ENCODE results near the gene ANKK1.

DNA sequence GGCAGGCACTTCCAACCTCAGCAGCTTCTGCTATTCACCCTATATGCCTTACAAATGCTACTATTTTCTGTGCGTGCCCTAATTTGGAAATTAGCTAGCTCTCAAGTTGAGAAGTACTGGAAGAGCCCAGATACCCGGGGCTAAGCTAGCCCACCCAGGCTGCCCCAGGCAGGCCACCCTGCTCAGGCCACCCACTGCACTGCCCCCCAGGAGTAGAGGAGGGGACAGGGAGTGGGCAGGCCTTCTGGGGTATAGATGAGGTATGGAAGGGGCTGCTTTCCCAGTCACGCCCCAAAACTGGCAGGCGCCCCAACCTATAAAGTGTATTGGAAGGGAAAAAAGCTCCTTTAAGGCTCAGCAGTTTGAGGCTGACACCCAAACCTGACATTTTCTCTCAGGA, 44.2 kb downstream of the ANKK1 start:
- TF ChIP-seq, protein P1, sequence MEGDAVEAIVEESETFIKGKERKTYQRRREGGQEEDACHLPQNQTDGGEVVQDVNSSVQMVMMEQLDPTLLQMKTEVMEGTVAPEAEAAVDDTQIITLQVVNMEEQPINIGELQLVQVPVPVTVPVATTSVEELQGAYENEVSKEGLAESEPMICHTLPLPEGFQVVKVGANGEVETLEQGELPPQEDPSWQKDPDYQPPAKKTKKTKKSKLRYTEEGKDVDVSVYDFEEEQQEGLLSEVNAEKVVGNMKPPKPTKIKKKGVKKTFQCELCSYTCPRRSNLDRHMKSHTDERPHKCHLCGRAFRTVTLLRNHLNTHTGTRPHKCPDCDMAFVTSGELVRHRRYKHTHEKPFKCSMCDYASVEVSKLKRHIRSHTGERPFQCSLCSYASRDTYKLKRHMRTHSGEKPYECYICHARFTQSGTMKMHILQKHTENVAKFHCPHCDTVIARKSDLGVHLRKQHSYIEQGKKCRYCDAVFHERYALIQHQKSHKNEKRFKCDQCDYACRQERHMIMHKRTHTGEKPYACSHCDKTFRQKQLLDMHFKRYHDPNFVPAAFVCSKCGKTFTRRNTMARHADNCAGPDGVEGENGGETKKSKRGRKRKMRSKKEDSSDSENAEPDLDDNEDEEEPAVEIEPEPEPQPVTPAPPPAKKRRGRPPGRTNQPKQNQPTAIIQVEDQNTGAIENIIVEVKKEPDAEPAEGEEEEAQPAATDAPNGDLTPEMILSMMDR (IDR thresholded peaks at IDR 0.05), result no peak
- TF ChIP-seq POLR2A (IDR thresholded peaks at IDR 0.05) (no peak), EP300 (IDR thresholded peaks at IDR 0.05) (no peak)
